Eye (tissue), 1 donor: ENCODE data around the gene PACSIN3.
"Not testable (repeated sequence)": the region's sequence is repeated elsewhere in the genome, so short reads cannot be mapped to it uniquely, and the experiment has no call there.

Experiments
- DNase-seq: peaks from one replicate; pipeline ENCODE4 v3.0.0-alpha.2; 2015

The PACSIN3 gene

DNA sequence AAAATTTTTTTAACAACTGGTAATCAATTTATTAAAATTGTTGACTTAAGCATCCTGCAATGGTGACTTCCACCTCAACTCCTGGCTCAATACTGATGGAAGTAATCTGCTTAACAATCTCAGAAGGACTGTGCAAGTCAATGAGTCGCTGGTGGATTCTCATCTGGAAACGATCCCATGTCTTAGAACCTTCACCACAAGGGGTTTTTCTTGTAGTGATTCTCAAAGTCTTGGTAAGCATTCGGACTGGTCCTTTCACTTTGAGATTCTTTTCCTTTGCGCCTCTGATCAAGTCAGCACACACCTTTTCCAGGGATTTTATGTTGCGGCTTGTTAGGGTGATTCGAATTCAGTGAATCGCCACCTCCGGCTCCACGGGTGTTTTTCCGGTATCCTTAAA, 4.9 kb upstream of the PACSIN3 start:
- DNase-seq, result not testable (repeated sequence)

DNA sequence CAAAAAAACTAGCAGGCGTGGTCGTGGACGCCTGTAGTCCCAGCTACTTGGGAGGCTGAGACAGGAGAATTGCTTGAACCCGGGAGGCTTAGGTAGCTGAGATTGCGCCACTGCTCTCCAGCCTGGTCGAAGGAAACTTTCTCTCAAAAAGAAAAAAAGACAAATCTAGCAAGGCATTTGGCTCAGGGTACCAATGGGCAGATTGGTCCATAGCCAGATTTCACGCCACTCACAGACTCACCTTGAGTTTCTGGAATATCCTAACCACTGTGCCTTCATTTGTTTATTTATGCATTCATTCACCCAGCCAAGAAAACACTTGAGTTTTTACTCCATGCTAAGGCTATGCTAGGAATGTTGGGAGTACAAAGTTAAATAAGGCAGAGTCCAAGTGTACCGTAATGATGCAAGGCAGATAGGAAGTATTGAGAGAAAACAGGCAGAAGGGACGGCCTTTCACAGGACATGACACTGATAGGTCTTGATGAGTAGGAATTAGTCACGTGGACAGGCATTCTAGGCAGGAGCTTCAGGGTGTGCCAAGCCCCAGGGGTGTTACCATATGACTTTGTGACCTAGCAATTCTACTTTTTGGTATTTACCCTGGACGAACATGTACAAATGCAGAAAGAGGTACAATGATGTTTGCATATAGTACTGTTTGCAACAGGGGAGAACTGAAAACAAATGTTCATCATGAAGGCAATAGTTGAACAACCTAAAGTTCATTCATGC, 3.0 kb upstream of the PACSIN3 start:
- DNase-seq, result peak; percentile 39

DNA sequence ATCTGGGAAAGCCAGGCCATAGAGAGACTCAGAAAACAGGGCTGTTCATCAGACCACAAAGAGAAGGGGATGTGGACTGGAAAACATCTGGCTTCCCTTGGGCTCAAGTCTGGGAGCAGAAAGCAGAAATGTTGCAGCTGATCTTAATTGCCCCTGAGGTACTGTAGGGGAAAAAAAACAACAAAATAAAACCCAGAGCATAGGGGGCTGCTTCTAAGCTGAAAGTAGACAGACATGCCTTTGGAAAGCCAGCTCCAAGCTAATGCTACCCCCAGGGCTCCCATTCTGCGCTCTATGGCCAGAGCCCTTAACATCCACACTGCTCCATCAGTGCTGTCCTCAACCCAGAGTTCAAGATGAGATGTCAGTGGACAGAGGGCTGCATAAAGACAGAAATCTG, 2.0 kb upstream of the PACSIN3 start:
- DNase-seq, result peak; percentile 84

DNA sequence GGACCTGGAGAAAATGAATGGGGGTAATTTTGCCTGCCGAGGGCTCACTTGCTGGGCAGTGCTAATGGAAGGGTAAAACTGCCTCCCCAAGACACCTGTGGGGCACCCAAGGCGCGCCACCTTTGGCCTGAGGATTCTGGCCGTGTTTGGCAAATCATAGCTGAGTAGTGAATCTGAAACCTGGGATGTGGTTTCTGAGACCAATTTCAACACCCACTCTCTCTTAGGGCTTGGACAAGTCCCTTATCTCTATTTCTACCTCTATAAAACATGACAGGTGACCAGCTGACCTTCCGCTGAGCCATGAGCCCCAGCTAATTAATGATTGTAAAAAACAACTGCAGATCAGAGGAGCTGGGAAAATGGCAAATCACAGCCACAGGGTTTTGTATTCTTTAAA, 1.5 kb upstream of the PACSIN3 start:
- DNase-seq, result no peak

DNA sequence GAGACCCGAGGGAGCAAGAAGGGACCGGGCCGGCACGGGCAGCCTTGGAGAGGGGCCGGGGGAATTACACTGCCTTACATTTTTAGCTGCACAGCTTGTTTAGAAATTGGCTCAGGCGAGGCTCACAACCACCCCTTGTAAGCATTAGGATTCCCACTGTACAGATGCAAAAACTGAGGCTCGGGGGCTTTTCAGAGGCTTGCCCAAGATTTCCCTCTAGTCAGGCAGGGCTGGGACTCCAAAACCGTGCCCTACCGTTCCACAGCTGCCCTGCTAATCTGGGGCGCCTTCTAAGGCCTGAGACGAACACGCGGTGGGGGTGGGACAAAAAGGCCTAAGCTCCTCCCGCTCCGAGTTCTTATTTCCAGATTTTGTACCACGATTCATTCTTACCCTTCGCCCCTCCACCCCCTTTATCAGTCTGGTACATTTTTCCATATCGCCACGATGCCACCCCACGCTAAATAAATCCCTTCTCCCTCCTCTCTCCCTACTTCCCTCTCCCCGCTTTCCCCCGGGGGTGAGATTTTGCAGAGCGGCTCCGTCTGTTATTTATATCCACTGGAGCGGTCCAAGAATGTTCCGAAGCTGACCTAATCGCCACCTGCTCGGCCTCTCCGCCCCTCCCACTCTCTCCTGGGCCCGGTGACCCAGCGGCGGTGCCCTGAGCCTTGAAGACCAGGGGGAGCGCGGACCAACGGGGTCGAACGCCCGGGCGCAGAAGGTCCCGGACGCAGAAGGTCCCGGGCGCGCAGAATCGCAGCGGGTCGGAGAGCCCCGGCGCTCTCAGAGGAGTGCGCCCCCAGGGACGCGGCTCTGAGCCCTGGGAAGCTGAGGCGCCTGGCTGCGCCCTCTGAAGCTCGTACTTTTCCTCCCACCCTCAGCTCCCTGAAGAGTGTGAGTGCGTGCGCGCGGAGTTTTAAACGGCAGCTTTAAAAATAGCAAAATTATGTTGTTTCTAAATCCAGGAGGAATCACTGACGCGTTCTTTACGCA, 764 bp upstream of the PACSIN3 start:
- peak; percentile 80 for DNase-seq

DNA sequence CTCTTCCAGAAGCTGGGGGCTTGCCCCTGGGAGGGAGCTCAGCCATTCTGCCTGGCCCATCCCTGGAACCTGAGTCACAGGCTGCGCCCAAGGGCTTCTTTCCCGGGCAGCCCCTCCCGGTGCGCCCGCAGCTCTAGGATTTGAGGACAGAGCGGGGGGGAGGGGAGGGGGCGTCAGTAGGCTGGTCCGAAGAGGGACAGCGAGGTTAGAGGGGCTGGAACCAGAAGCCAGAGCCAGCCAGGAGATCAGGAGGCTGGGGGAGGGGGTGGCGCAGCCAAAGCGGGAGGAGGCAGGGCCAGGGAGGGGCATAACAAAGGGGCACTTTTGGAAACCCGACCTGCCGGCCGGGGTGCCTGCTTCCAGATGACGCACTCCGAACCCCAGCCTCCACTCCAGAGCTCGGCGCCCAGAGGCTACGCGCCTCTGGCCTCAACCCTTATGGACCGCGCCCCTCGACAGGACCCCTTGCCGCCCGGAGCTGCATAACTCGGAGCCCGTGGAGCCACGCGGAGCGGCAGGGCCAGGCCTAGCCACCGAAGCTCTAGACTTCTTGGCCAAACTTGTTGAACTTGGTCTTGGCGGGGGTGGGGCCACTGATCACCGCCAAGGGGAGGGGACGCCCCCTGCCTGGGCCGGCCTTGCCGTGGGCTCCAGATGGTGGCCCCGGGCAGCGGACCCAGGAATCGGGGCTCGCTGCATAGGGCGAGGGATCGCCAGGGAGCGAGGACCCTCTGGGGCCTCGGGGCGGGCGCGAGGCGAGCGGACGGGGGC, 744 bp downstream of the PACSIN3 start:
- DNase-seq, result peak; percentile 77

DNA sequence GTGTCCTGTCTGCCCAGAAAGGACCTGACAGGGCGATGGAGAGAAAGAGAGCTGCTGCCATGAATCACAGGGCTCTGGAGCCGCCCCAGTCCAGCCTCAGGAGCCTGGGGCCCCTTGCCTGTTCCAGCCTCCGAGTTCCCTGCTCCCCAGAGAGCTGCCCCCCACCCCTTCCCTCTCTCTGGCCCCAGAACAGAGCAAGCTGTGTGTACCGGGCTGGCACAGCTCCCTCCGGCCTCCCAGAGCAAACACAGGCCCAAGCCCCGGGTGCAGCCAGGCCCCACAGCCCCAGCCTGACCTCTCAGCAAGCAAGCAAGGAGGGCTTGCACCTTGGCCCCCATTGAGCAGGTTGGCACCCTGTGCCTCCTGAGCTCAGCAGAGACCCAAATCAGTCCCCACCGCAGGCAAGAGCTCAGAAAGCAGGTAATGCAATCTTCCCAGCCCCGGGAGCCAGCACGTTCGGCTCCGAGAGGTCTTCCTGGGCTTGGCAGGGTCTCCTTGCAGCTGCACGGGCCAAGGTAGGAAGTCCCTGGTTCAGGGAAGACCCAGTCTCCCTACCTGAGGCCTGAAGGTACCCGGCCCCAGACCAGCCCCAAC, 1.4 kb downstream of the PACSIN3 start:
- DNase-seq, result peak; percentile 41

DNA sequence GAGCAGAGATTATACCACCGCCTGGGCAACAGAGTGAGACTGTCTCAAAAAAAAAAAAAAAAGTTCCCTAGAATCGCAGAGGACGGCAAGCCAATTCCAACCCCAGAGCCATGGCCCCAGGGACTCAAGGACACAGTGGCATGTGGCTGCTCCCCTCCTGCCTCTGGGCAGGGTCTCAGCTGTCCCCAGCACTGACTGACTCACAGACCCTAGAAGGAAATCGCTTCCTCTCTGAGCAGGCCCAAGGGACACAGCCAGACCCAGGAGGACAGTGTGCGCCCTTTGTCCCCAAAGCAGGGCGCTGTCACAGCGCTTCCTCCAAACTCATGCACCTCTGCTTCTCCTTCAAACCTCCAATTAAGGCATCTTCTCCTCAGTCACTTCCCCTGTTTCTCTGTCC, 2.3 kb downstream of the PACSIN3 start:
- no peak for DNase-seq

DNA sequence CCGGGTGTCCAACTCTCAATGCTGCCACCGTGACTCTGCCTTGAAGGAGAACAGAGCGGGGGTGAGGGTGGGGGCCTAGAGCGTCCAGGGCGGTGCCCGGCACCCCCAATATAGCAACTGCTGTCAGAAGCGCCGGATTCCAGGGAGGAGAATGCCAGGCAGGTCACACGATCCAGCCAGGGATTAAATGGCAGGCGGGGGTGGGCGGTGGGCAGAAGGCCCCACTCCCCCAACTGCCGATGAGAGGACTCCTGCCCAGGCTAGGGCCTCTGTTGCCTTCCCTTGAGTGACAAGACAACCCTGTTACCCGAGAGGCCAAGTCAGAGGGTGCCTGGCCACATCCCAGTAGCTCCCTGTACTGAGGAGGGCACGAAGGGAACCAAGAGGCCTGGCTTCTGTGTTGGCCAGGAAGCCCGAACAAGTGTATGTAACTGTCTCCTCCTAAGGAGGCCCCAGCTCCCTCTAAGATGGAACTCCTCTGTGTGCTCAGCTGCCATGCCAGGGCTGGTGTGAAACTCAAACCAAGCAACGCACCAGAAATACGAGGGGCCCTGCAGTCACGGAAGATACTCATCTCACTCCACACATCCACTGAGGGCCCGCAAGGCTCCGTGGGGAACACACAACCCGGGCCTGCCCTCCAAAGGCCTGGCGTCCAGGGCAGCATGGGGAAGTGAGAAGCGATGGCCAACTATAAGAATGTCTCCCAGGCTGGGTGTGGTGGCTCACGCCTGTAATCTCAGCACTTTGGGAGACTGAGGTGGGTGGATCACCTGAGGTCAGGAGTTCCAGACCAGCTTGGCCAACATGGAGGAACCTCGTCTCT, 3.0 kb downstream of the PACSIN3 start:
- DNase-seq, result no peak

DNA sequence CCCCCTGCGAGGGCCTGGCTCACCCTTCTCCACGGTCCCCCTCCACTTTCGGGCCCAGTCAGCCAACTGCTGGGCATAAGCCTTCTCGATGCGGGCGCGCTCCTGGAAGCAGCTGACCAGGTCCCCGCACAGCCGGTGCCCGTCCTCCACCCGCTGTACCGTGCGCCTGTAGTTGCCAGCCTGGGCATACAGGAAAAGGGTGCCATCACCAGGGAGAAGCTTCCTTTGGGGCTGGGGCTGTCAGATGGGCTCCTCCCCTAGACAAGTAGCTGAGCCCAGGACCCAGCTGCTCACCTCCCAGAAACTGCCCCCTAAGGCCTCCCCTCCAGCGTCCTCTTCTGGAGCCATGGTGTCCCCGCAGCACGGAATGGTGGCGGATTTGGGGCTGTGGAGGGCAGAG, 3.9 kb downstream of the PACSIN3 start:
- no peak for DNase-seq

DNA sequence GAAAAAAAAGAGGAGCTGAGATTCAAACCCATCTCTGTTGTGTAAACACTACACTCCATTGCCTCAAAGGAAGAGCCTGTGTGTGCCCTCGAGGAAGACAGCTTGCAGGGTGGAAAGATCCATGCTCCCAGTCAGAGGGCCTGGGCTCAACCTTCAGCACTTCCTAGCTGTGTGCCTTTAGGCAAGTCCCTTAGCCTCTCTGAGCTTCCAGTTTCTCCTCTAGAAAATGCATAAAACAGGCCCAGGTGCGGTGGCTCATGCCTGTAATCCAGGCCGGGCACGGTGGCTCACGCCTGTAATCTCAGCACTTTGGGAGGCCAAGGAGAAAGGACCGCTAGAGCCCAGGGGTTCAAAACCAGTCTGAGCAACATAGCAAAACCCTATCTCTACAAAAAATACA, 5.0 kb downstream of the PACSIN3 start:
- DNase-seq, result no peak

DNA sequence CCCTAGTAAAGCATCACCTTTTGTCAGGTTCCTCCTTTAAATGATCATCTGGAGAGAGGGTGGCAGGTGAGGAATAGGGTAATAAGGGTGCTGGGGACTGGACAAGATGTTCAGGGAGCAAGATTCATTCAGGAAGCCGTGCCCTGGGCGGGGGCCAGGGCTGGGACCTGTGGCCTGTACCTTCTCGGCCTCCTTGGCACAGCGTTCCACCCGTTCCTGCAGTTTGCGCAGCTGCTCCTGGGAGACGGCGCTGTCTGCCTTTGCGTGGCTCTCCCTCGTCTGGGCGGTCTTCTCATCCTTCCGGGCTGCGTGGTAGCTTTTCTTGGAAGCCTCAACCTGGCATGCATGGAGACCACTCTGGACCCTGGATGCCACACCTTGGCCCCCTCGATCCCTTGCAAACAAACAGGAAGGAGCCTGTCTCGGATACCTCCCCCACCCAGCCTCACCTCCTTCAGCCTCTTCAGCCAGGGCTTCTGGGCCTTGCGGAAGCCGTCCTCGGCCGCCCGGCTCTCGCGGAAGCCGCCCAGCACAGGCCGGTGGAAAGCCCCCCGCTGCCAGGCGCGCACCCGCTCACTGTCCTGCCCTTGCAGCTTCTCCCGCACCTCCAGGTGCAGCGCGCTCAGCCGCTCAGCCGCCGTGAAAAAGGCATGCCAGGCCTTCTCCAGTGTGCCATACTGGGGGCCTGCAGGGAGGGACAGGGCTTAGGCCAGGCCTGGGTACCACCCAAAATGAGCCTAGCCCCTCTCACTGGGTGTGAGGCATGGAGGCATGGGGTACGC, 6.0 kb downstream of the PACSIN3 start:
- DNase-seq, result no peak

DNA sequence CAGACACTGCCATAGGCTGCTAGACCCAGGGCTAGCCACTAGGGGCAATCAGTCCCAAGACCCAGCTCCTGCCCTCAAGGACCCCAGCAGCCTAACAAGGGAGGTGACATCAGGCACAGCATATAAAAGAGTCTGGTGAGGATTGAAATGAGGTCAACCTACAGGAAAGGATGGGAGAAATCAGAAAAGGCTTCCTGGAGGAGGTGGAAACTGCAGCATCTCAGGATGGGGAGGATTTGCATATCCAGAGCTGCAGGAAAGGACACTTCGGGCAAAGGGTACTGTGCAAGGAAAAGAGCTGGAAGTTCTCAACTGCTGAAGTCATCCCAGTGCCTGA, 6.6 kb downstream of the PACSIN3 start:
- peak; percentile 71 for DNase-seq

DNA sequence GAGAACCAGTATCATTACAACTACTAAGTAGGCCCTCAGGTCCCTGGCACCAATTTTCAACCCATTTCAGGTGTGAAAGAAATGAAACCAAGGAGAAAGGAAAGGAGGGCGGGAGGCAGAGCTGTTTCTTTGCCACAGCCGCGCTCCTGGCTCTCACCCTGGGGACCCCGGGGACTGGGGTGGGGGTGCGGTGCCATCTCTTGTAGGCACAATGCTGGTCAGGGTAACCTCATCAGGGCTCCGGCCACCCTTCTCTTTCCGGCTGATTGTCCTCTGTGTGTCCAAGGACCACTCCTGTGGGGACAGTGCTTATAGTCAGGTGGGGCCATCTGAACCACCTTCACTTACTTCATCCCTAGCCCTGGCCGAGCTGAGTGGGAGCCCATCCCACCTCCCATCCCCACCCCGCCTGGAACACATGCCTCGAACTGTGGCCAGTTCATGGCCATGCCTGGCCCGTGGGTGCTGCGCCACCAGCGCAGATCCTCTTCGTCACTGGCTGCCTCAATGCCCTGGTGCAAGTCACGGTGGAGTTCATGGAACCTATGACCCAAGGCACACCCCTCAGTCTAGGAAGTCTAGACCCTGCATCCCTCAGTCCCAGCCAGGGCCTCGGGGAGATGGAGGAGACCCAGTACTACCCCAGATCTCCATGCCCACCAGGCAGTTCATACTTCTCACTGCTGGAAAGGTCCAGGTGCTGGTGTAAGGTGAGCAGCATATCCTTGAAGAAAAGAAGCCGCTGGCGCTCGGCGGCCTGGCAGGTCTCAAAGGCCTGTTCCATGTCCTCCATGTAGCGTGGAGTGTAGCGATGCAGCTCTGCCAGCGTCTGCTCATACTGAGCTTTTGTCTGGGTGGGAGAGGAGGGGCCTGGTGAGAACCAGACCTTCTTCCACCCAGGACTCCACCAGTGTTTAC, 7.2 kb downstream of the PACSIN3 start:
- no peak for DNase-seq

DNA sequence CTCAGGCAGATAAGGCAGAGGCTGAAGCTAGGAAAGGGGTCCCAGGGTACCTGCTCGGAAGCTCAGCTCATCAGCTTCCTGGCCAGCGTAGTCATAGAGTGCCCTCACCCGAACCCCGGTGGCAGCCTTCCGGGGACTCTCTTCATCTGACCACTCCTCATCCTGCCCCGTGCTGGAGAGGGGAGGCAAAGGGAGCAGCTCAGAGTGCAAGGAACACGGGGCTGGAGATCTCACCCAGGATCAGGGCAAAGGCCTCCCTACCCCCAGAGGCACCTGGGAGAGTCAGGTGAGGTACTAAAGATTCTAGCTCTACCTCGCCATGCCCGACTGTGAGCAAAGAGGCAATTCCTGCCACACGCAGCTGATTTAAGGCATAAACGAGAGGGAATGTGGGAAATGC, 7.9 kb downstream of the PACSIN3 start:
- no peak for DNase-seq

DNA sequence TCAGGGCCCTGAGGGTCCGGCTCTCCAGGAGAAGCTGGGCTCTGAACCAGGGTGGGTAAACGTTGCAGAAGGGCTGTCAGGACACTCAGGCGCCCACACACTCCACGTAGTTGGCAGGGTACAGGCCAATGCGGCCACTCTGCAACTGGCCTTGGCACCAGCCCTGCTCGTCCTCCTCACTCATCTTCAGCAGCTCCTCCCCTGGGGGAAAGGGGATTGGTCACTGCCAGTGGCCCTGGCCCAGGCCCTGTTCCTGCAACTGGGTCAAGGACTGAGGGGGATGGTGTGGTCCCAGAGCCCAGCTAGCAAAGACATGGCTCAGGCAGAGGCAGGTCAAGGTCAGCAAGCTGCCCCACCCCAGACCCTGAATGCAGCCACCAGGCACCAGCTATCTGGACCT, 8.4 kb downstream of the PACSIN3 start:
- DNase-seq, result no peak

DNA sequence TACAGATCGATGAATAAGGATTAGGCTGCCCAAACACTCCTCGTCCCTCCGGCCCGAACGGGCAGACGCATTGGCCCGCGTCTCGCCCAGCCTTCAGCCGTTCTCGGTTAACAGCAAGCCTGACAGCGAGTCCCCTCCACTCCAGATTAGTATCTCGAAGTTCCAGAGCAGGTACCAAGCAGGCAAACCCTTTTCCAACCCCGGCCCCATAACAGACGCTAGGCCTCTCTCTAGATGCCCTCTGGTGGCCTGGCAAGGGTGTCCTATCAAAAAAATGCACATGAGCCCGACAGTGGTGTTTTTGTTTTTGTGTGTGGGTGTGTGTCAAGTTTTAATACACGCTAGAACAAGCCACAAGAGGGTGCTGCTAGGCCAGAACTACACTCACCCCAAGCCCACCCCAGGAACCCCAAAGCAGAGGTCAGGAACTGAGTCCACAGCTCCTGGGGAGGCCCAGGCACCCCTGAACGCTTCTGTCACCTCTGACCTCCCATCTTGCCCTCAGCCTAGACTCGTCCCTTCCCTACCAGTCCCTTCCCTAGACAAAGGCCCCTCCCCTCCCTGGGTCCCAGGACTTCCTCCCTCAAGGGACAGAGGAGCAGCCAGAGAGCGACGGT, 8.9 kb downstream of the PACSIN3 start:
- DNase-seq, result peak; percentile 92

DNA sequence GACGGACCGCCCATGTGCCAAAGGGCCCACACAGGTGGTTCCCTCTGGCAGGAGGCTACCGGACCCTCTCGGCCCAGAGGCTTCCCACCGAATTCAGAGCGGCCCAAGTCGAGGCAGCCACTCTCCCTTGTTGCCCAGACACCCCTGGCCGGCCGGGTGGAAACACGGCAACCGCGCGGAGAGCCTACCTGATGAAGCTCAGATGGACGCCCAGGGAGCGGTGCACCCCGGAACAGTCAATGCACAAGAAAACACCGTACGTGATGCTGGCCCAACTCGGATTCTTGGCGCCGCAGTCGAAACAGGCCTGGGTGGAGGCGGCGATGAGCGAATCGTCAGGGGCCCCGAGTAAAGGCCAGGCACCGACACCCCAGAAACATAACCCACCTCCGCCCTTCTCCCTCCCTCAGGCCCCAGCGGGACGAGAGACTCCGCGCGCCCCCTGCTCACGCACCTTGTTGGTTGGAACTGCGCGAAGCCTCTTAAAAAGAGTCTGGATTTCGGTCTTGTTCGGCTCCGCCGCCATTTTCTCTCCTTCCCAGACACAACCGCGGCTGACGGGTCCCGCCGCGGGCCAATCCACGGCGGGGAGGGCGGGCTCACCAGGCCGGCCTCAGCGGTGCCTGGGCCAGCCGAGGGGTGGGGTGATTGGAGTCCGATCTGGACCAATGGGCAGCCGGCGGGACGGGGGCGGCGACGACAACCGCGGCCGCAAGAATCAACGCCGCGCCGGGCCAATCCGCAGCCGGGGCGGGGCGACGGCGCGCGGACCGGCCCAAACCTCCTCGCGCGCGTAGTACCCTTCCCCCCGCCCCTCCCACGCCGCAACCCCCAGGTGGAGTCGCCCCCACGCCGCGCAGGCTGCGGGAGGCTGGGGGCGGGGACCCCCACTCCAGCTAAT, 9.7 kb downstream of the PACSIN3 start, which contains the start of gene ARFGAP2:
Gene ARFGAP2 (minus strand): TSS at position 552 of the 901 bp plus-strand sequence. CDS start 26 bp downstream, at position 526.
- DNase-seq, result peak; percentile 98
